SH-SY5Y (cell line): ENCODE results near the gene SLC22A7.

Source experiments
- GATA2 ChIP-seq: IDR thresholded peaks from 2 replicates; pipeline ENCODE4 v1.6.1; 2011; ENCODE audit warnings: mild to moderate bottlenecking, low read depth, low read length
- GATA3 ChIP-seq: IDR thresholded peaks from 2 replicates; pipeline ENCODE4 v1.6.1; 2011; ENCODE audit warnings: low read depth, mild to moderate bottlenecking, low read length, moderate library complexity

SLC22A7 gene

GRCh38 chr6:43283905-43284304, 14.2 kb upstream of the SLC22A7 start:
- TF ChIP-seq GATA3 (no peak), GATA2 (no peak)

- no peak for TF ChIP-seq GATA2
- TF ChIP-seq GATA3, result no peak
Observed at GRCh38 chr6:43284991-43285781, 12.9 kb upstream of the SLC22A7 start.

GRCh38 chr6:43285832-43286231, 12.2 kb upstream of the SLC22A7 start:
- no peak for TF ChIP-seq GATA2
- TF ChIP-seq GATA3, result no peak

- TF ChIP-seq GATA2, result no peak
Observed at GRCh38 chr6:43286456-43286979, 11.5 kb upstream of the SLC22A7 start.

GRCh38 chr6:43286980-43287716, 10.9 kb upstream of the SLC22A7 start:
- TF ChIP-seq GATA2, result no peak
- TF ChIP-seq GATA3, result no peak

- TF ChIP-seq GATA3 (no peak), GATA2 (no peak)
Observed at GRCh38 chr6:43287717-43288679, 10.1 kb upstream of the SLC22A7 start.

GRCh38 chr6:43290339-43290904, 7.6 kb upstream of the SLC22A7 start:
- no peak for TF ChIP-seq GATA2
- TF ChIP-seq GATA3, result no peak

GRCh38 chr6:43290905-43291355, 7.1 kb upstream of the SLC22A7 start:
- no peak for TF ChIP-seq GATA3
- no peak for TF ChIP-seq GATA2

- no peak for TF ChIP-seq GATA2
- TF ChIP-seq GATA3, result no peak
Observed at GRCh38 chr6:43291708-43292107, 6.4 kb upstream of the SLC22A7 start.

GRCh38 chr6:43292341-43292740, 5.7 kb upstream of the SLC22A7 start:
- TF ChIP-seq GATA2 (no peak), GATA3 (no peak)

- TF ChIP-seq GATA3, result no peak
- TF ChIP-seq GATA2, result no peak
Observed at GRCh38 chr6:43292763-43293318, 5.2 kb upstream of the SLC22A7 start.

GRCh38 chr6:43293698-43294097, 4.4 kb upstream of the SLC22A7 start:
- TF ChIP-seq GATA2 (no peak), GATA3 (no peak)

- no peak for TF ChIP-seq GATA2
- TF ChIP-seq GATA3, result no peak
Observed at GRCh38 chr6:43294536-43294935, 3.5 kb upstream of the SLC22A7 start.

GRCh38 chr6:43295456-43295855, 2.6 kb upstream of the SLC22A7 start:
- TF ChIP-seq GATA3 (no peak), GATA2 (no peak)

- no peak for TF ChIP-seq GATA3
- no peak for TF ChIP-seq GATA2
Observed at GRCh38 chr6:43296780-43297497, 1.1 kb upstream of the SLC22A7 start.
